H1 (cell line): ENCODE measurements around the gene CEP170. TPM values are rescaled to one million over a fixed set of nuclear protein-coding genes. Genes with fewer than 3 reads are reported as not detected.

Experiments used
- CTCF ChIA-PET: fragments of 300-600 bp; sonication (Branson Sonifier 250); formaldehyde crosslinking; loops from one replicate; lab custom pipeline; 2021; ENCODE audit not compliant: partially characterized antibody; lab: Charles Lee
- POLR2A ChIA-PET: fragments of 300-600 bp; sonication (Branson Sonifier 250); formaldehyde crosslinking; loops from one replicate; lab custom pipeline; 2021; ENCODE audit warnings: inconsistent platforms; ENCODE audit not compliant: partially characterized antibody; lab: Charles Lee
- DNase-seq, 2 experiments: peaks; one replicate each; pipeline versions ENCODE4 v3.0.0 to v3.0.0-alpha.2; 2010 to 2022; ENCODE audit warnings: low spot score in 2 of 2, low read depth in 1 of 2, mixed read lengths in 1 of 2
- FAIRE-seq: peaks from 2 replicates; lab custom pipeline; 2011; peaks lifted over from hg19 to GRCh38; lab: Jason Lieb, UNC
- H2AFZ ChIP-seq: 2 replicates; pipeline ENCODE4 v1.8.1; 2012; ENCODE audit warnings: low read length, inconsistent platforms
- H2AK5ac ChIP-seq: 2 replicates; pipeline ENCODE4 v1.6.1; 2013; ENCODE audit warnings: low read depth, low read length
- H2BK120ac ChIP-seq: replicated peaks from 2 replicates; pipeline ENCODE3; 2013; ENCODE audit warnings: low read depth, low read length, inconsistent platforms
- H2BK12ac ChIP-seq: 2 replicates; pipeline ENCODE4 v1.6.1; 2013; ENCODE audit warnings: low read depth, low read length
- H2BK15ac ChIP-seq: 2 replicates; pipeline ENCODE4 v1.6.1; 2013; ENCODE audit warnings: low read length
- H2BK20ac ChIP-seq: 2 replicates; pipeline ENCODE4 v1.6.1; 2013; ENCODE audit warnings: low read length
- H2BK5ac ChIP-seq: 2 replicates; pipeline ENCODE4 v1.6.1; 2013; ENCODE audit warnings: low read depth, low read length
- H3K14ac ChIP-seq: 2 replicates; pipeline ENCODE4 v1.6.1; 2013; ENCODE audit warnings: inconsistent platforms; ENCODE audit not compliant: insufficient read length
- H3K18ac ChIP-seq: 2 replicates; pipeline ENCODE4 v1.6.1; 2013; ENCODE audit warnings: low read length; ENCODE audit errors: extremely low read depth
- H3K23ac ChIP-seq: 2 replicates; pipeline ENCODE4 v1.6.1; 2013; ENCODE audit warnings: inconsistent platforms; ENCODE audit not compliant: insufficient read length
- H3K23me2 ChIP-seq: 2 replicates; pipeline ENCODE4 v1.6.1; 2013; ENCODE audit warnings: low read depth, low read length
- H3K27ac ChIP-seq: 2 replicates; pipeline ENCODE4 v1.6.1; 2011; ENCODE audit warnings: low read depth, low read length, inconsistent platforms
- H3K27me3 ChIP-seq, 4 experiments: replicated peaks in 1 of 4; 1 replicate in 1 of 4; 2 replicates in 3 of 4; pipeline versions ENCODE4 v1.6.1 to v1.8.1; 2011 to 2013; ENCODE audit warnings: low read length in 3 of 4, mild to moderate bottlenecking in 3 of 4, inconsistent platforms in 2 of 4, mixed read lengths in 2 of 4, moderate library complexity in 1 of 4; ENCODE audit not compliant: control insufficient read depth in 3 of 4, insufficient read depth in 3 of 4; ENCODE audit errors: extremely low read depth in 1 of 4
- H3K36me3 ChIP-seq, 4 experiments: 2 replicates each; pipeline versions ENCODE4 v1.6.1 to v1.8.1; 2011 to 2013; ENCODE audit warnings: mild to moderate bottlenecking in 4 of 4, low read length in 3 of 4, moderate library complexity in 2 of 4, control low read depth in 1 of 4, inconsistent platforms in 1 of 4; ENCODE audit not compliant: insufficient read depth in 4 of 4, control insufficient read depth in 2 of 4
- H3K4ac ChIP-seq: replicated peaks from 2 replicates; pipeline ENCODE3; 2013; ENCODE audit warnings: low read length, low read depth, mixed read lengths, inconsistent platforms; ENCODE audit not compliant: insufficient read length
- H3K4me1 ChIP-seq, 4 experiments: replicated peaks in 1 of 4; 1 replicate in 1 of 4; 2 replicates in 3 of 4; pipeline versions ENCODE4 v1.6.1 to v1.8.1; 2011 to 2013; ENCODE audit warnings: low read length in 3 of 4, inconsistent platforms in 2 of 4, mixed read lengths in 1 of 4; ENCODE audit not compliant: insufficient read depth in 4 of 4, control insufficient read depth in 3 of 4
- H3K4me2 ChIP-seq, 2 experiments: 2 replicates each; pipeline versions ENCODE4 v1.6.1 to v1.8.1; 2011 to 2013; ENCODE audit warnings: low read depth in 2 of 2, low read length in 2 of 2, control low read depth in 1 of 2, inconsistent platforms in 1 of 2, mild to moderate bottlenecking in 1 of 2; ENCODE audit not compliant: insufficient read depth in 1 of 2
- H3K4me3 ChIP-seq, 4 experiments: fragments of 200-600, 300-600 bp in 1 of 4; sonication (generic), shearing (Covaris generic), sonication (Bioruptor Twin) in 1 of 4; 2 replicates each; pipeline versions ENCODE4 v1.5.1 to v1.8.1; 2011 to 2016; ENCODE audit warnings: low read length in 4 of 4, low read depth in 3 of 4, control low read depth in 2 of 4, inconsistent platforms in 2 of 4, mild to moderate bottlenecking in 2 of 4, mixed read lengths in 1 of 4, moderate library complexity in 1 of 4; ENCODE audit not compliant: insufficient read depth in 2 of 4; ENCODE audit errors: extremely low read depth in 1 of 4
- H3K56ac ChIP-seq: replicated peaks from 2 replicates; pipeline ENCODE3; 2013; ENCODE audit warnings: low read depth, mild to moderate bottlenecking, mixed read lengths, low read length, inconsistent platforms; ENCODE audit not compliant: insufficient read length
- H3K79me1 ChIP-seq: 2 replicates; pipeline ENCODE4 v1.6.1; 2013; ENCODE audit warnings: low read depth, low read length, control low read depth
- H3K79me2 ChIP-seq, 2 experiments: 2 replicates each; pipeline versions ENCODE4 v1.6.1 to v1.8.1; 2012 to 2013; ENCODE audit warnings: low read length in 2 of 2, mild to moderate bottlenecking in 2 of 2, inconsistent platforms in 1 of 2; ENCODE audit not compliant: insufficient read depth in 2 of 2, control insufficient read depth in 1 of 2
- H3K9ac ChIP-seq, 4 experiments: replicated peaks in 1 of 4; 1 replicate in 1 of 4; 2 replicates in 3 of 4; pipeline versions ENCODE4 v1.6.1 to v1.8.1; 2011 to 2013; ENCODE audit warnings: low read depth in 3 of 4, low read length in 3 of 4, control low read depth in 2 of 4, mild to moderate bottlenecking in 2 of 4, moderate library complexity in 2 of 4, inconsistent platforms in 1 of 4; ENCODE audit errors: extremely low read depth in 1 of 4
- H3K9me3 ChIP-seq, 2 experiments: 2 replicates each; pipeline versions ENCODE4 v1.6.1 to v1.8.1; 2012 to 2013; ENCODE audit warnings: mild to moderate bottlenecking in 2 of 2, moderate library complexity in 2 of 2, control low read depth in 1 of 2, inconsistent platforms in 1 of 2, low read depth in 1 of 2, low read length in 1 of 2, mixed read lengths in 1 of 2; ENCODE audit not compliant: insufficient read depth in 2 of 2
- H4K20me1 ChIP-seq, 2 experiments: replicated peaks in 1 of 2; 2 replicates each; pipeline versions ENCODE3 to v1.8.1; 2011 to 2013; ENCODE audit warnings: inconsistent platforms in 2 of 2, low read length in 2 of 2, mild to moderate bottlenecking in 1 of 2; ENCODE audit not compliant: insufficient read depth in 2 of 2, control insufficient read depth in 1 of 2
- H4K5ac ChIP-seq: 2 replicates; pipeline ENCODE4 v1.6.1; 2013; ENCODE audit warnings: low read length, low read depth, mixed read lengths, inconsistent platforms; ENCODE audit not compliant: insufficient read length
- H4K8ac ChIP-seq: 2 replicates; pipeline ENCODE4 v1.8.0; 2013; ENCODE audit warnings: mild to moderate bottlenecking, moderate library complexity, low read length, inconsistent platforms; ENCODE audit not compliant: insufficient read depth; ENCODE audit errors: extremely low read depth
- H4K91ac ChIP-seq: replicated peaks from 2 replicates; pipeline ENCODE3; 2013; ENCODE audit warnings: low read length, mixed read lengths, inconsistent platforms; ENCODE audit not compliant: insufficient read length
- FOSL1 ChIP-seq: IDR thresholded peaks from 2 replicates; pipeline ENCODE4 v1.6.1; 2011; ENCODE audit warnings: mild to moderate bottlenecking, low read depth, low read length, moderate library complexity; ENCODE audit not compliant: insufficient read depth
- NRF1 ChIP-seq: IDR thresholded peaks from 2 replicates; pipeline ENCODE4 v1.6.1; 2011; ENCODE audit warnings: mild to moderate bottlenecking, low read depth, low read length, improper control_type of control experiment
- SIN3A ChIP-seq, 2 experiments: IDR thresholded peaks in 1 of 2; conservative IDR thresholded peaks in 1 of 2; 2 replicates each; pipeline ENCODE4 v1.6.1; 2011 to 2012; ENCODE audit warnings: low read length in 2 of 2, improper control_type of control experiment in 1 of 2, low read depth in 1 of 2, mild to moderate bottlenecking in 1 of 2
- SIRT6 ChIP-seq: IDR thresholded peaks from one replicate; pipeline ENCODE4 v1.7.1; 2012; ENCODE audit warnings: low read length, inconsistent platforms
- SP2 ChIP-seq: IDR thresholded peaks from 2 replicates; pipeline ENCODE4 v1.6.1; 2012; ENCODE audit warnings: mild to moderate bottlenecking, low read length, inconsistent platforms
- SRF ChIP-seq: IDR thresholded peaks from 2 replicates; pipeline ENCODE4 v1.6.1; 2011; ENCODE audit warnings: mild to moderate bottlenecking, low read depth, low read length, moderate library complexity
- WGBS, 2 experiments: shearing (Covaris generic) in 1 of 2; methylation state at CpG; one replicate each; pipeline versions ENCODE4 v1.1.6 to v1.1.7; 2013 to 2015; ENCODE audit warnings: low lambda C conversion rate in 2 of 2, mixed read lengths in 2 of 2, inconsistent platforms in 1 of 2, low coverage in 1 of 2, missing lambda C conversion rate in 1 of 2; ENCODE audit not compliant: insufficient replicate concordance in 2 of 2, insufficient coverage in 1 of 2, insufficient read length in 1 of 2; ENCODE audit errors: extremely low coverage in 1 of 2, missing lambda C conversion rate in 1 of 2; 5-methylcytosine and 5-hydroxymethylcytosine counted together
- polyA plus RNA-seq, 7 experiments: library from polyadenylated mRNA; depleted of rRNA in 3 of 7; stranded (reverse) in 5 of 7; unstranded in 2 of 7; fragments of >200 nt in 5 of 7; fragments of 200-250 nt in 2 of 7; gene quantifications; 1 replicate in 5 of 7; 2 replicates in 1 of 7; 4 replicates in 1 of 7; pipeline versions ENCODE4 v1.2.1 to v1.2.3, GENCODE V29; 2011 to 2013; ENCODE audit warnings: missing spikeins in 2 of 7, mixed read lengths in 2 of 7
- total RNA-seq: library from RNA; stranded (reverse); fragmentation: NEBNext Ultra II Directional; extraction: Animal tissue kit (Norgen Biotek cat#: 25700); gene quantifications from 2 replicates; pipeline ENCODE4 v1.2.1, GENCODE V29; 2021

The CEP170 gene
- total and polyA plus RNA-seq, 2 of the 8 experiments (the other 6 are each of a cell fraction or from before 2014, with no cell fraction given) = 33.1 to 97.2 TPM

GRCh38 chr1:243244432-243244841 is 10.6 kb downstream of the CEP170 start:
- Histone ChIP-seq H3K4ac (no peak overlapping the region), H4K91ac (no peak overlapping the region), H4K20me1 (peaks cover 0 to 4% of the 10 kb centered on the region in 2 experiments), H2BK20ac (no peak overlapping the region), H4K8ac (0 out of 2 replicates have a peak overlapping the region, but pooled peaks have one; percentile 14), H3K36me3 (no peaks in the 10 kb centered on the region), H3K9ac (no peak overlapping the region), H3K56ac (no peak overlapping the region), H3K18ac (no peak overlapping the region), H3K4me2 (no peak overlapping the region), H2BK15ac (no peak overlapping the region), H4K5ac (no peak overlapping the region), H2BK12ac (no peak overlapping the region), H2BK5ac (no peak overlapping the region), H3K4me1 (no peaks in the 10 kb centered on the region), H2AK5ac (no peak overlapping the region), H3K79me1 (no peaks in the 10 kb centered on the region; the same call in 1 of the 2 replicates), H3K23ac (no peak overlapping the region), H3K27me3 (no peaks in the 10 kb centered on the region), H3K4me3 (no peak overlapping the region), H3K14ac (no peak overlapping the region), H3K23me2 (no peaks in the 10 kb centered on the region), H2BK120ac (no peak overlapping the region), H3K27ac (no peak overlapping the region), H2AFZ (no peak overlapping the region), H3K9me3 (no peaks in the 10 kb centered on the region), H3K79me2 (peaks cover 17 to 95% of the 10 kb centered on the region in 2 experiments)
- no peak for TF ChIP-seq FOSL1
- no peak for TF ChIP-seq SIN3A (conservative IDR thresholded peaks at IDR 0.05 in 1 of 2, IDR thresholded peaks at IDR 0.05 in 1 of 2; ENCODE audit: low read depth in 1 of 2, low read length in 2 of 2)
- no peak for TF ChIP-seq NRF1
- no peak for TF ChIP-seq SP2
- TF ChIP-seq SIRT6 = no peak
- no peak for TF ChIP-seq SRF
- ChIA-PET CTCF (no interaction called here), POLR2A (no interaction called here)
- FAIRE-seq (no peak), DNase-seq (no peak)
- WGBS, 2 experiments = 82% methylated on average over 9 of the region's 9 CpGs; no CpG with 5 or more reads in 1 of the 2 experiments
